ENCODE measurements around the gene PLA2G4A.

DNA sequence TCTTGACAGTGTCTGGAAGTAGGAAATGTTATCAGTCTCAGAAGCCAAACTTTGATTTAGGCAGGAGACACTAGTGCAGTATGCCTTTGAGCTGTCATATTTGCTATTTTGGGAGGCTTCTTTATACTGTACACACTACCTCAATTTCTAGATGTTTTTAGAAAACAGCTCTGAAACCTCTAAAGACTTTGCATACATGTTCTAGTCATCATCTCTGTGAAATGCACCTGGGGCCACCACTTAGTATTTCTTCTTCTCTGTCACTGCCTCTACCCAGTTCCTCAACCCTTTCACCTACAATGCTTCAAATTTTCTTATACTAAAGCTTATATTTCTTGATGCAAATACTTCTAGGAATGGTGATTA is 29.1 kb upstream of the PLA2G4A start:
- TF ChIP-seq, protein P1, sequence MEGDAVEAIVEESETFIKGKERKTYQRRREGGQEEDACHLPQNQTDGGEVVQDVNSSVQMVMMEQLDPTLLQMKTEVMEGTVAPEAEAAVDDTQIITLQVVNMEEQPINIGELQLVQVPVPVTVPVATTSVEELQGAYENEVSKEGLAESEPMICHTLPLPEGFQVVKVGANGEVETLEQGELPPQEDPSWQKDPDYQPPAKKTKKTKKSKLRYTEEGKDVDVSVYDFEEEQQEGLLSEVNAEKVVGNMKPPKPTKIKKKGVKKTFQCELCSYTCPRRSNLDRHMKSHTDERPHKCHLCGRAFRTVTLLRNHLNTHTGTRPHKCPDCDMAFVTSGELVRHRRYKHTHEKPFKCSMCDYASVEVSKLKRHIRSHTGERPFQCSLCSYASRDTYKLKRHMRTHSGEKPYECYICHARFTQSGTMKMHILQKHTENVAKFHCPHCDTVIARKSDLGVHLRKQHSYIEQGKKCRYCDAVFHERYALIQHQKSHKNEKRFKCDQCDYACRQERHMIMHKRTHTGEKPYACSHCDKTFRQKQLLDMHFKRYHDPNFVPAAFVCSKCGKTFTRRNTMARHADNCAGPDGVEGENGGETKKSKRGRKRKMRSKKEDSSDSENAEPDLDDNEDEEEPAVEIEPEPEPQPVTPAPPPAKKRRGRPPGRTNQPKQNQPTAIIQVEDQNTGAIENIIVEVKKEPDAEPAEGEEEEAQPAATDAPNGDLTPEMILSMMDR (IDR thresholded peaks at IDR 0.05): no peak
- no peak for TF ChIP-seq POLR2A (IDR thresholded peaks at IDR 0.05)
